ENCODE results near the gene HSD17B12.
A peak's percentile ranks its signal among the peaks of the same experiment; 100 is the strongest.
"Not testable (repeated sequence)": the region's sequence is repeated elsewhere in the genome, so short reads cannot be mapped to it uniquely, and the experiment has no call there.

Gene HSD17B12

DNA sequence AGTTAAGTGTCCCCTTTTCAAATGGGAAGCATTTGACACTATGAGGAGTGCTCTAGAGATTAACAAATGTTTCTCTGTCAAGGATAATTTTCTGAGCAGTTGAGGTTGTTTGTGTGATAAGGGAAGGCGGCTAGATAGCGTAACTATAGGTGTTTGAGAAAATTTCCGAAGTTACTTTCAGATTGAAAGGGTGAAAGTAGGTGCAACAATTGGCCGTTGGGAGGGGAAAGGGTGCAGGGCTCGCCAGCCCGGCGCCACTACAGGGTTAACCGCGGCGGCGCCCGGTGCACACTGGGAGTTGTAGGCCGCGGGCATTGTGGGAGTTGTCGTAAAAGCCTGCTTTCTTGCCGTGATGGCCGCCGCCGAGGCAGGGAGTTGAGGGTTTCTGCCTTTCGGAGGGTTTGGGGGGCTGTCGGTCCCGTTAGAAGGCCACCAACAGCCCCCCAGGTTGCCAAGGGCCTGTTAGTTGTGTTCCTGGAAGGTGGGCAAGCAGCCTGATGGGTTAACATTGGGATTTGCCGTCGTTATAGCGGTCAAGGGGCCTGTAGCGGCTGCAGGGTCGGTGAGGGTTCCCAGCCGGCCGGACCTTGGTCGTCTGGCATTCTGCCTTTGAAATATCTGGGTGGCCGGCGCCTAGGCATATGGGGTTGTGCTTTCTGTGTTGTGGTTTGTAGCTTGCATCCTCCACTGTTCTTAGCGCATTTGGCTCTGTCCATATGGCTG lies 36.5 kb upstream of the HSD17B12 start:
- peak; percentile 57 for DNase-seq (ENCODE audit: extremely low read depth, low read depth)
- H3K4me3 ChIP-seq (replicated peaks; ENCODE audit: low read depth, low read length) = peak overlapping the region; percentile 97
- TF ChIP-seq, protein P1, sequence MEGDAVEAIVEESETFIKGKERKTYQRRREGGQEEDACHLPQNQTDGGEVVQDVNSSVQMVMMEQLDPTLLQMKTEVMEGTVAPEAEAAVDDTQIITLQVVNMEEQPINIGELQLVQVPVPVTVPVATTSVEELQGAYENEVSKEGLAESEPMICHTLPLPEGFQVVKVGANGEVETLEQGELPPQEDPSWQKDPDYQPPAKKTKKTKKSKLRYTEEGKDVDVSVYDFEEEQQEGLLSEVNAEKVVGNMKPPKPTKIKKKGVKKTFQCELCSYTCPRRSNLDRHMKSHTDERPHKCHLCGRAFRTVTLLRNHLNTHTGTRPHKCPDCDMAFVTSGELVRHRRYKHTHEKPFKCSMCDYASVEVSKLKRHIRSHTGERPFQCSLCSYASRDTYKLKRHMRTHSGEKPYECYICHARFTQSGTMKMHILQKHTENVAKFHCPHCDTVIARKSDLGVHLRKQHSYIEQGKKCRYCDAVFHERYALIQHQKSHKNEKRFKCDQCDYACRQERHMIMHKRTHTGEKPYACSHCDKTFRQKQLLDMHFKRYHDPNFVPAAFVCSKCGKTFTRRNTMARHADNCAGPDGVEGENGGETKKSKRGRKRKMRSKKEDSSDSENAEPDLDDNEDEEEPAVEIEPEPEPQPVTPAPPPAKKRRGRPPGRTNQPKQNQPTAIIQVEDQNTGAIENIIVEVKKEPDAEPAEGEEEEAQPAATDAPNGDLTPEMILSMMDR (IDR thresholded peaks at IDR 0.05; ENCODE audit: low read depth, low read length, missing control alignments) = no peak

DNA sequence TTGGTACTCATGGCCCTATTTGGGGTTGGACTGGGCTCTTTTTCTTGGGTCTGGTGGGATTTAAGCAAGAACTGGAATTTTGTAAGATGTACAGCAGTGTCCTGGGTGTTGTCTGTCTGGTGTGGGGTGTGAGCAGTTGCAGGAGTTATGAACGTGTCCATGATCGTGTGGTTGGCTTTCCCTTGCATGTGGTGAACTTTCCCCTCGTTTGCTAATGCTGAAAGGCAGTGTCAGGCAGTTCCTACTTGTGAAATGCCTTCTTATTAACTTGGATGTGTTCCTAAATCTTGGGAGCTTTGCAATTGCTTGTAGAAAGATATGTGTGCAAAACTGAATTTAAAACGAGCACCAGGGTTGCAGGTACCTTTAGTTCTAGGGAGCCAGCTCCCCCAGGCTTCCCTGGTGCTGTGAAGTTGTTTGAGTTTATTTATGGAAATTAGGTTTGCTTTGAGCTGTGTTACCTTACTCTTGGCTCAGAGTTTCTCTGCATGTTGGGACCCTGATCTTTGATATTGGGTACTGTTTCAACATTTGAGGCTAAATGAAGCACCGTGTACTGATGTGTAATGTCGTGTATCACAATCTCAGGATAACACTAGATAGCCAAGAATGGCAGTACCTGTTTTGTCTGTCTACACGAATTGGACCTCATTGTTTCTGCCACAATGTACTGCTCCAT lies 35.8 kb upstream of the HSD17B12 start:
- TF ChIP-seq, protein P1 (IDR thresholded peaks at IDR 0.05; ENCODE audit: low read depth, low read length, missing control alignments) = no peak
- no peak for DNase-seq (ENCODE audit: extremely low read depth, low read depth)
- H3K4me3 ChIP-seq (replicated peaks; ENCODE audit: low read depth, low read length) = peak overlapping the region; percentile 97

DNA sequence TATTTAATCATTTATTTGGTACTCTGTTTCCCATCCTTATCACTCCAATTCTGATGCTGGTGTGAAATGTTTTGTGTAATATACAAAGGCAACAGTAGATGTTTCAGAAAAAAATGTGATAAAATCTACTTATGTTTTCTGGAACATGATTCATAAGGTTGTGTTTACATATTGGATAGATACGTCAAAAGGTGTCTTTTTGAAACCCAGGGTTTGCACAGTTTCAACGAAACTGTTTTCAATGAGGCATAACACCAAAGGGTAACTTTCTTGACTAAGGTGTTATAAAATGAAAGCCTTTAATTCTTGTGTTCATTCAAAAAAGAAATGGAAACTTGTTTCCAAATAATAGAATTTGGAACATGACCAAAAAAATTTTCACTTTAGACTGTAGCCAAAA lies 33.8 kb upstream of the HSD17B12 start:
- no peak overlapping the region for H3K4me3 ChIP-seq (replicated peaks; ENCODE audit: low read depth, low read length)
- TF ChIP-seq, protein P1 (IDR thresholded peaks at IDR 0.05; ENCODE audit: low read depth, low read length, missing control alignments) = no peak
- DNase-seq (ENCODE audit: extremely low read depth, low read depth) = no peak

DNA sequence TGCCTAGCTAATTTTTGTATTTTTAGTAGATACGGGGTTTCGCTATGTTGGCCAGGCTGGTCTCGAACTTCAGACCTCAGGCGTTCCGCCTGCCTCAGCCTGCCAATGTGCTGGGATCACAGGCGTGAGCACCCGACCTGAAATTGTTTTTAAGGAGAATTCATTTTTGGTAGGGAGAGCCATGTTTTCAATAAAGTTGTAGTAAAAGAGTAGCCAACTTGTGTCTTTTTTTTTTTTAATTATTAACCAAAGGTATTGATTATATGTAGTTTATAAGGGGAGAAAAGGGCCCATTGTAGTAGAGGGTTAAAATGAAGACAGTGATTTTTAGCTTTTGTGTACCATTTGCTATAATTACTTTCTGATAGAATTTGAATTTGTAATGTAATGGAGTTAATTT lies 31.6 kb upstream of the HSD17B12 start:
- H3K4me3 ChIP-seq (replicated peaks; ENCODE audit: low read depth, low read length) = no peak overlapping the region
- TF ChIP-seq, protein P1 (IDR thresholded peaks at IDR 0.05; ENCODE audit: low read depth, low read length, missing control alignments) = no peak
- DNase-seq (ENCODE audit: extremely low read depth, low read depth) = no peak

GRCh38 chr11:43649501-43649900 lies 31.0 kb upstream of the HSD17B12 start:
- no peak overlapping the region for H3K4me3 ChIP-seq (replicated peaks; ENCODE audit: low read depth, low read length)
- TF ChIP-seq, protein P1 (IDR thresholded peaks at IDR 0.05; ENCODE audit: low read depth, low read length, missing control alignments) = no peak
- no peak for DNase-seq (ENCODE audit: extremely low read depth, low read depth)

DNA sequence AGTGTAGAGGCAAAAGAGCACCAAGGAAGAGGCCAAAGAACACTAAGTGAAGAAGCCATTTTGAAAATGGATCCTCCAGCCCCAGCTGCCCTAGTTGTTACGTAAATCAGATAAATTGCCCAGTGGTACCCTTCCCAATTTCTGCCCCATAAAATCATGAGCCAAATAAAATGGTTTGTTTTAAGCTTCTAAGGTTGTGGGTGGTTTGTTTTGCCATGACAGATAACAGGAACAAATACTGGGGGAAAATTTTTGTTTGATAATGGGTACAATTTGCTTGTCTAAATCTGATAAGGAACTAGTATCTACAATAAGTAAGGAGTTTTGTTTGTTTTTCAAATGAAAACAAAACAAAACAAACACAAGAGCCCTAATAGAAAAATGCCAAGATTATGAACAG lies 30.6 kb upstream of the HSD17B12 start:
- TF ChIP-seq, protein P1 (IDR thresholded peaks at IDR 0.05; ENCODE audit: low read depth, low read length, missing control alignments) = no peak
- DNase-seq (ENCODE audit: extremely low read depth, low read depth) = no peak
- H3K4me3 ChIP-seq (replicated peaks; ENCODE audit: low read depth, low read length) = no peak overlapping the region

DNA sequence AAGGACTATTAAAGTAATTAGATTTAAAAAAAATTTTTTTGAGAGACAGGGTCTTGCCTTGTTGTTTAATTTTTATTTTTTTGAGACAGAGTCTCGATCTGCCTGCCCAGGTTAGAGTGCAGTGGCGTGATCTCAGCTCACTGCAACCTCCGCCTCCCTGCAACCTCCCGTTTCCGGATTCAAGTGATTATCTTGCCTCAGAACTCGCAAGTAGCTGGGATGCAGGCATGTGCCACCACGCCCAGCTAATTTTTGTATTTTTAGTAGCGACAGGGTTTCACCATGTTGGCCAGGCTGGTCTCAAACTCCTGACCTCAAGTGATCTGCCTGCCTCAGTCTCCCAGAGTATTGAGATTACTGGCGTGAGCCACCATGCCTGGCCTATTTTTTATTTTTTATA lies 17.5 kb upstream of the HSD17B12 start:
- H3K4me3 ChIP-seq (replicated peaks; ENCODE audit: low read depth, low read length); DNase-seq (ENCODE audit: extremely low read depth, low read depth): not testable (repeated sequence)
